ENCODE measurements around the gene BSCL2. TPM values are rescaled to one million over a fixed set of nuclear protein-coding genes. Genes with fewer than 3 reads are reported as not detected.
A peak's percentile ranks its signal among the peaks of the same experiment; 100 is the strongest.

BSCL2 gene
- total and polyA plus RNA-seq, 2 of the 13 experiments (the other 11 are each of a cell fraction or from before 2014, with no cell fraction given) = 19.5 to 21.1 TPM

DNA sequence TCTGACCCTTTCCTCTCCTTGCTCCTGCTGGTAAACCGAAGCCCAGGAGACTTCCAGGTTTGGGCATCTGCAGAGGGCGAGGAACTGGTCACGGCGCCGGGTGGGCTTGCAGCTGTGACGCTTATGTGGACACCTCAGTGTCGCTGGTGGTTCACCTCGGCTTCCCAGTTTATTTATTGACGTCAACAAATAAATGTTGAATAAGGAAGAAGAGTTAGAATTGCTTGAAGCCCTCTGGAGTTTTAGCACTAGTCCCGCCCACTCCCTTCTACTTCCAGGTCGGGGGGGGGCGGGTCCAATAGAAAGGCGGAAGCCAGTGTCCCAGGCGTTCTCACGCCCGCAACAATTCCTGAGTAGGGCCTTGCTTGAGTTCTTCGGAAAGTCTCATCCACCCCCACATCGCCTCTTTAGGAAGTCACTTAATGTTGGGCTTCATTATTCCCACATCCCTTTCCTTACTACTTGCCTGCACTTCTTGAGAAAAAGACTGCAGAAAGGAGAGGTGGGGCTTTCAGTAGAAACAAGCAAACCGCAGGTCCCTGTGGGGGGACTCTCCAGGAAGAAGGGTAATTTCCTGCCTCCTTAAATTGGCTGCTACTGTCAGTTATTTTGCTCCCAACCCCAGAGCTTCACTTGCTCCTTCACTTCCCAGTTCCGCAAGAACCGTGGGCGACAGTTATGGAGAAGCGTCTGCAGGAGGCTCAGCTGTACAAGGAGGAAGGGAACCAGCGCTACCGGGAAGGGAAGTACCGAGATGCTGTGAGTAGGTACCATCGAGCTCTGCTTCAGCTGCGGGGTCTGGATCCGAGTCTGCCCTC is 21.2 kb upstream of the BSCL2 start, which contains the start of gene TTC9C (continued):
- TF ChIP-seq, protein P1, sequence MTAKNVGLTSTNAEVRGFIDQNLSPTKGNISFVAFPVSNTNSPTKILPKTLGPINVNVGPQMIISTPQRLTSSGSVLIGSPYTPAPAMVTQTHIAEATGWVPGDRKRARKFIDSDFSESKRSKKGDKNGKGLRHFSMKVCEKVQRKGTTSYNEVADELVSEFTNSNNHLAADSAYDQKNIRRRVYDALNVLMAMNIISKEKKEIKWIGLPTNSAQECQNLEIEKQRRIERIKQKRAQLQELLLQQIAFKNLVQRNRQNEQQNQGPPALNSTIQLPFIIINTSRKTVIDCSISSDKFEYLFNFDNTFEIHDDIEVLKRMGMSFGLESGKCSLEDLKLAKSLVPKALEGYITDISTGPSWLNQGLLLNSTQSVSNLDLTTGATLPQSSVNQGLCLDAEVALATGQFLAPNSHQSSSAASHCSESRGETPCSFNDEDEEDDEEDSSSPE (CRISPR knock-in tag; IDR thresholded peaks at IDR 0.05) = peak; percentile 7; the same call in 1 of the 2 replicates
- TF ChIP-seq HMG20B (CRISPR knock-in tag; conservative IDR thresholded peaks at IDR 0.05) (0 out of 2 replicates have a peak, but pooled peaks have one; percentile 17), MATR3 (CRISPR knock-in tag; IDR thresholded peaks at IDR 0.05) (no peak), MAF1 (CRISPR knock-in tag; IDR thresholded peaks at IDR 0.05; ENCODE audit: borderline replicate concordance) (0 out of 2 replicates have a peak, but pooled peaks have one; percentile 64), SAP130 (CRISPR knock-in tag; IDR thresholded peaks at IDR 0.05; ENCODE audit: low read depth) (peak; percentile 92), REL (CRISPR knock-in tag; conservative IDR thresholded peaks at IDR 0.05) (0 out of 2 replicates have a peak, but pooled peaks have one; percentile 13), HOXA3 (CRISPR knock-in tag; IDR thresholded peaks at IDR 0.05) (peak; percentile 23; the same call in 1 of the 2 replicates), SRSF9 (IDR thresholded peaks at IDR 0.05; ENCODE audit: borderline replicate concordance, insufficient read depth, low read depth, low read length, poor library complexity, severe bottlenecking) (no peak), GLI4 (CRISPR knock-in tag; IDR thresholded peaks at IDR 0.05; ENCODE audit: borderline replicate concordance) (no peak), ZNF605 (CRISPR knock-in tag; IDR thresholded peaks at IDR 0.05) (no peak; the same call in 1 of the 2 replicates), ZZZ3 (CRISPR knock-in tag; IDR thresholded peaks at IDR 0.05; ENCODE audit: borderline replicate concordance) (0 out of 2 replicates have a peak, but pooled peaks have one; percentile 26)
- TF ChIP-seq, protein P2, sequence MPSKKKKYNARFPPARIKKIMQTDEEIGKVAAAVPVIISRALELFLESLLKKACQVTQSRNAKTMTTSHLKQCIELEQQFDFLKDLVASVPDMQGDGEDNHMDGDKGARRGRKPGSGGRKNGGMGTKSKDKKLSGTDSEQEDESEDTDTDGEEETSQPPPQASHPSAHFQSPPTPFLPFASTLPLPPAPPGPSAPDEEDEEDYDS (CRISPR knock-in tag; IDR thresholded peaks at IDR 0.05) = no peak
- TF ChIP-seq, protein P3, sequence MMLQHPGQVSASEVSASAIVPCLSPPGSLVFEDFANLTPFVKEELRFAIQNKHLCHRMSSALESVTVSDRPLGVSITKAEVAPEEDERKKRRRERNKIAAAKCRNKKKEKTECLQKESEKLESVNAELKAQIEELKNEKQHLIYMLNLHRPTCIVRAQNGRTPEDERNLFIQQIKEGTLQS (CRISPR knock-in tag; IDR thresholded peaks at IDR 0.05) = 0 out of 2 replicates have a peak, but pooled peaks have one; percentile 15
- TF ChIP-seq, protein P4, sequence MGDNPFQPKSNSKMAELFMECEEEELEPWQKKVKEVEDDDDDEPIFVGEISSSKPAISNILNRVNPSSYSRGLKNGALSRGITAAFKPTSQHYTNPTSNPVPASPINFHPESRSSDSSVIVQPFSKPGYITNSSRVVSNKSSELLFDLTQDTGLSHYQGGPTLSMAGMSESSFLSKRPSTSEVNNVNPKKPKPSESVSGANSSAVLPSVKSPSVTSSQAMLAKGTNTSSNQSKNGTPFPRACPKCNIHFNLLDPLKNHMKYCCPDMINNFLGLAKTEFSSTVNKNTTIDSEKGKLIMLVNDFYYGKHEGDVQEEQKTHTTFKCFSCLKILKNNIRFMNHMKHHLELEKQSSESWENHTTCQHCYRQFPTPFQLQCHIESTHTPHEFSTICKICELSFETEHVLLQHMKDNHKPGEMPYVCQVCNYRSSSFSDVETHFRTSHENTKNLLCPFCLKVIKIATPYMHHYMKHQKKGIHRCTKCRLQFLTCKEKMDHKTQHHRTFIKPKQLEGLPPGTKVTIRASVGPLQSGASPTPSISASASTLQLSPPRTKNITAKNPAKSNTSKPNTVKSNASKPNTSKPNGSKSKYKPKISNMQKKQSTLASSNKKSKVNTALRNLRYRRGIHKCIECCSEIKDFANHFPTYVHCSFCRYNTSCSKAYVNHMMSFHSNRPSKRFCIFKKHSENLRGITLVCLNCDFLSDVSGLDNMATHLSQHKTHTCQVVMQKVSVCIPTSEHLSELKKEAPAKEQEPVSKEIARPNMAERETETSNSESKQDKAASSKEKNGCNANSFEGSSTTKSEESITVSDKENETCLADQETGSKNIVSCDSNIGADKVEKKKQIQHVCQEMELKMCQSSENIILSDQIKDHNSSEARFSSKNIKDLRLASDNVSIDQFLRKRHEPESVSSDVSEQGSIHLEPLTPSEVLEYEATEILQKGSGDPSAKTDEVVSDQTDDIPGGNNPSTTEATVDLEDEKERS (CRISPR knock-in tag; IDR thresholded peaks at IDR 0.05) = no peak
- TF ChIP-seq, protein P5, sequence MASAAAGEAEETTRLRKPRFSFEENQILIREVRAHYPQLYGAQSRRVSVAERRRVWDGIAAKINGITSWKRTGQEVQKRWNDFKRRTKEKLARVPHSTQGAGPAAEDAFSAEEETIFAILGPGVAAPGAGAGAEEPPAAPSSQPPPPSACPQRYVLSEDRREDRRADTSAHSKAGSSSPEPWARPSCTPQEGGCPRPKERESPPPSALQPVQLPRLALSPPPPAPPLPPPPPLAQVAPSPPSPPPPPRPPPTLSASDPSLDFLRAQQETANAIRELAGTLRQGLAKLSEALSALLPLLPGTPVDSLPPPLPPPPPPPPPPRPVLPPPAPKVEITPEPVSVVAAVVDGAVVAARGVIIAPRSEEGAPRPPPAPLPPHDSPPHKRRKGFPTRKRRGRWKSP (CRISPR knock-in tag; IDR thresholded peaks at IDR 0.05) = no peak; the same call in 1 of the 2 replicates
- TF ChIP-seq, protein P6, sequence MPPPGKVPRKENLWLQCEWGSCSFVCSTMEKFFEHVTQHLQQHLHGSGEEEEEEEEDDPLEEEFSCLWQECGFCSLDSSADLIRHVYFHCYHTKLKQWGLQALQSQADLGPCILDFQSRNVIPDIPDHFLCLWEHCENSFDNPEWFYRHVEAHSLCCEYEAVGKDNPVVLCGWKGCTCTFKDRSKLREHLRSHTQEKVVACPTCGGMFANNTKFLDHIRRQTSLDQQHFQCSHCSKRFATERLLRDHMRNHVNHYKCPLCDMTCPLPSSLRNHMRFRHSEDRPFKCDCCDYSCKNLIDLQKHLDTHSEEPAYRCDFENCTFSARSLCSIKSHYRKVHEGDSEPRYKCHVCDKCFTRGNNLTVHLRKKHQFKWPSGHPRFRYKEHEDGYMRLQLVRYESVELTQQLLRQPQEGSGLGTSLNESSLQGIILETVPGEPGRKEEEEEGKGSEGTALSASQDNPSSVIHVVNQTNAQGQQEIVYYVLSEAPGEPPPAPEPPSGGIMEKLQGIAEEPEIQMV (CRISPR knock-in tag; IDR thresholded peaks at IDR 0.05; ENCODE audit: low read depth) = no peak

Data from HepG2 (cell line).